ENCODE measurements around the gene TMPO.
"Not testable (repeated sequence)": the region's sequence is repeated elsewhere in the genome, so short reads cannot be mapped to it uniquely, and the experiment has no call there.

Gene TMPO, protein sequence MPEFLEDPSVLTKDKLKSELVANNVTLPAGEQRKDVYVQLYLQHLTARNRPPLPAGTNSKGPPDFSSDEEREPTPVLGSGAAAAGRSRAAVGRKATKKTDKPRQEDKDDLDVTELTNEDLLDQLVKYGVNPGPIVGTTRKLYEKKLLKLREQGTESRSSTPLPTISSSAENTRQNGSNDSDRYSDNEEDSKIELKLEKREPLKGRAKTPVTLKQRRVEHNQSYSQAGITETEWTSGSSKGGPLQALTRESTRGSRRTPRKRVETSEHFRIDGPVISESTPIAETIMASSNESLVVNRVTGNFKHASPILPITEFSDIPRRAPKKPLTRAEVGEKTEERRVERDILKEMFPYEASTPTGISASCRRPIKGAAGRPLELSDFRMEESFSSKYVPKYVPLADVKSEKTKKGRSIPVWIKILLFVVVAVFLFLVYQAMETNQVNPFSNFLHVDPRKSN

DNA sequence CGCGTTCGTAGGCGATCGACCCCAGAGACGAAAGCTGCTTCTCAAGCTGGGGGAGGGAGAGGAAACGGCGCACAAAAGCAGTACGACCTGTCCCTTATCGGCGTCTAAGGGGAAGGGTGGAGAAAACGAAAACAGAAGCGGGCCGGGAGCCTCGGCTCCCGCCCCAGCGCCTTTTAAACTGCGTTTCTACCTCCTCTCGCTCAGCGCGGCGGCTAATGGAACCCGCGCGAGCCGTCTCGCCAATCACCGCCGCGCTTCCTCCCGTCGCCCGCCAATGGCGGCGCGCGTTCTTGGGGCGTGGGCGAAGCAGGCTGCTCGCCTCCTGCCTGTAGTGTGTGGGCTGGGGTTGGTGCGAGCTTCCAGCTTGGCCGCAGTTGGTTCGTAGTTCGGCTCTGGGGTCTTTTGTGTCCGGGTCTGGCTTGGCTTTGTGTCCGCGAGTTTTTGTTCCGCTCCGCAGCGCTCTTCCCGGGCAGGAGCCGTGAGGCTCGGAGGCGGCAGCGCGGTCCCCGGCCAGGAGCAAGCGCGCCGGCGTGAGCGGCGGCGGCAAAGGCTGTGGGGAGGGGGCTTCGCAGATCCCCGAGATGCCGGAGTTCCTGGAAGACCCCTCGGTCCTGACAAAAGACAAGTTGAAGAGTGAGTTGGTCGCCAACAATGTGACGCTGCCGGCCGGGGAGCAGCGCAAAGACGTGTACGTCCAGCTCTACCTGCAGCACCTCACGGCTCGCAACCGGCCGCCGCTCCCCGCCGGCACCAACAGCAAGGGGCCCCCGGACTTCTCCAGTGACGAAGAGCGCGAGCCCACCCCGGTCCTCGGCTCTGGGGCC lies at the start of gene TMPO:
Gene TMPO, plus strand, starts transcription at position 304 of the 824 bp plus-strand sequence. Its CDS starts 278 bp downstream, at position 582.
- DNase-seq (ENCODE audit: low spot score) = peak; percentile 96

DNA sequence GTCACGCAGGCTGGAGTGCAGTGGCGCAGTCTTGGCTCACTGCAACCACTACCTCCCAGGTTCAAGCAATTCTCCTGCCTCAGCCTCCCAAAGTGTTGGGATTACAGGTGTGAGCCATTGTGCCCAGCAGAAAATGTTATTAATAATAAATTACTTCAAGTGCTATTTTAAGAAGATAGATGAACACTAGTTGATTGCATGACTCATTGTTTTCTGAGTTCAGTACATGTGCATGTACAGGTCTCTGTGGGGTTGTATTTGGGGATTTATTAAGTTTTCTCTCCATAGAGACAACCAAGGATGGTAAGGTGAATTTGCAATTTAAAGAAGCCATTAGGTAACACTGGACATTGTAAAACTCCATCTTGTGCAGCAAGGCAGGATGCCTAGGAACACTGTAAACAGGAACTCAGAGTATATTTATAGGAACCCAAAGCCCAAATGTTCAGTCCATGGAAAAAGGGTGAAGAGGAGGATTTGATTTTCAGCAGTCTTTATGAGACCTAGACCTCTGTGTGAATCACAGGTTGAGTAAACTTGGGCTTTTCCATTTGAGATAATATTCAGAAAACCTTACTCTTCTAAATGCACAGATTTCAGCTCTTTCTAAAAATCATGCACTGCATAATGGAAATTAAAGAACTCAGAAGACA lies 49.3 kb upstream of the TMPO start:
- no peak for DNase-seq (ENCODE audit: low spot score)

DNA sequence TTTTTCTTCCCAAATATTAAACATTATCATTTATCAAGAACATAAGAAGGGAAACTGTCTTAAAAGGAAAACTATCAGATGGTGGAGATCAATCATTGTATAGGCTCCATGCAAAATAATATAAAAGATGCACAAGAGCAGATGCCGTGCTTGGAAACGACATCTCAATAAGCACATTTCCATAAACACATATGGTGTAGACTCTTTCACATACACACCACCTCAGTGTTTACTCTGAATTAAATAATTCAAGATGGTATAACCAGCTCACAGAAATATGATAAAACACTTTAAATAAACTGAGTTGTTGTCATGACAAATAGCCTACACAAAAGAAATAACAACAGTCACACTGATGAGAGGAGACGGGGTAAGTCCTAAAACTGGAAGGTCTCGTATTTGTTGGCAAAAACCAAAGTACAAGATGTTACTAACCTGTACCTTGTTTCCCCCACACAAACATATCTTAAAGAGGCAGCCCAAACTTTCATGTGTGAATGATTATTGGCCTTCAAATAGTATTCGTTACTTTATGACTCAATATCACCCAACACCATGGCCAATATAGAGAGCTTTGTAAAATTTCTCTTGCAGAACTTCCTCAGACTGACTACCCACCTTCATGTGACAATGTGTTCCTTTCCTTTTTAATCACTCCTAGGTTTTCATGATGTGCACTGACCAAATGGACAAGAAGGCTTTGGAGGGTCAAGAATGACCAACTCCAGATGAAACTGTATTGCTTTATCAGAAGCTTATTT lies 48.6 kb upstream of the TMPO start:
- no peak for DNase-seq (ENCODE audit: low spot score)

DNA sequence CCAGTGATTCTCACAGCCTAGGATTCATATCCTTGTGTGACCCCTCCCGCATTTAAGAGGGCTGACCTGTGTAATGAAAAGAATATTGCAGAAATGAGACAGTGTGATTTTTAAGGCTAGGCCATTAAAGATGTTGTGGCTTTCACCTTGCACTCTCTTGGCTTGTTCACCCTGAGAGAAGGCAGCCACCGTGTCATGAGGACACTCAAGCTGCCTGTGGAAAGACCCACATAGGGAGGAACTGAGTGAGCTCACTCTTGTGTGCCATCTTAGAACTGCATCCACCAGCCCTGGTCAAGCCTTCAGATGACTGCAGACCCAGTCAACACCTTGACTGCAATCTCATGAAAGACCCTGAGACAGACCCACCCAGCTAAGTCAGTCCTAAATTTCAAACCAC lies 46.3 kb upstream of the TMPO start:
- DNase-seq (ENCODE audit: low spot score) = no peak

DNA sequence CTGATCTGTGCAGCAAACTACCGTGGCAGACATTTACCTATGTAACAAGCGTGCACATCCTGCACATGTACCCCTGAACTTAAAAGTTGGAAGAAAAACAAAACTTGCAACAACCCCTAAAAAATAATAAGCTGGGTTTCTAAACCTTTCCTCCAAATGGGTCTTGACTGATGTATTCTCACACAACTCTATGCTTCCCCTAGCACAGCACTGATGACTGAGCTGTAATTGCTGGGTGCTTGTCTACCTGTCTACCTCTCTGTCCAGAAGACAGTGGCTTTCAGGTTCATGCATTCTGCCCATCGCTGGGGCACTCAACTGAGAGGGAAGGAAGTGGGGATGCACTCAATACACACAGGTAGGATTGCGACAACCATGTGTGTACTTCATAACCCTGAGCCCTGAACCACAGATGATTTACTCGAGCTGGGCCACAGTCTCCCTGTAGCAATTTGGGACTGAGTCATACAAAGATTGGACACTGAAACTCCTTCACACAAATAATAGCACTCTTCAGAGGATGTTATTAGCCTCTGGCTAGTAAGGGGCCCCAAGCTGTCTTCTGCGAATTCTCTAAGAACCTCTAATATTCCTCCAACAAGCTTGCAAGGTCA lies 44.8 kb upstream of the TMPO start:
- DNase-seq (ENCODE audit: low spot score) = no peak

DNA sequence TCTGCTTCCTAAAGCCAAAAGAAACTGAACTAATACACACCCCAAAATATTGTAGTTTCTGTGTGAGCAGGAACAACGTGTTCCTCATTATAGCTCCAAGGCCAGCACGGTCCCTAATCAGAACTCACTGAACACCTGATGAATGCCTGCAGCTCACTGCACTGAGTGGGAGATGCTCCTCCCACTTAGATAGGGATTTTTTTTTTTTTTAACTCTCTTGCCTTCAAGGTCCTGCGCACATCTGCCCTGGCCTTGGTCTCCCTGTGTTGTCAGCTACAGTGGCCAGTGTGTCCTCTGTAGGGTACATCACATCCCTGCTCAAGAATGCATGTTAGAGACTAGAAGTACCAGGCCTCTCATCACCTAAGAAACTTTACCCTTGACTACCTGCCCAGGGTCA lies 44.3 kb upstream of the TMPO start:
- DNase-seq (ENCODE audit: low spot score) = no peak

DNA sequence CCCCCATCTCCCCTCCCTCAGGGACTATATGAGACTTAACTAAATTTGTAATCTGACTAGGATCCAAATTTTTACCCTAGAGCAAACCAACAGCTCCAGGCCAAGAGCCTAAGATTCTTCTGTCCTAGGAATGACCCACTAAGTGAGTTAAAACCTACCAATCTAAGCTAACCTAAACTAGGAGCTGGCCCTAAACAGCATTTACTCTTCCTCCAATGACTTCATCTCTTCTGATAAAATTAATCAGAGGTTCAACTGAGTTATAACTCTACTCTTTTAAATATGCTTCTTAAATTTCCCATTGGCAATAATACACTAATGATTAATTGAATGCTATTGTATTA lies 39.9 kb upstream of the TMPO start:
- no peak for DNase-seq (ENCODE audit: low spot score)

DNA sequence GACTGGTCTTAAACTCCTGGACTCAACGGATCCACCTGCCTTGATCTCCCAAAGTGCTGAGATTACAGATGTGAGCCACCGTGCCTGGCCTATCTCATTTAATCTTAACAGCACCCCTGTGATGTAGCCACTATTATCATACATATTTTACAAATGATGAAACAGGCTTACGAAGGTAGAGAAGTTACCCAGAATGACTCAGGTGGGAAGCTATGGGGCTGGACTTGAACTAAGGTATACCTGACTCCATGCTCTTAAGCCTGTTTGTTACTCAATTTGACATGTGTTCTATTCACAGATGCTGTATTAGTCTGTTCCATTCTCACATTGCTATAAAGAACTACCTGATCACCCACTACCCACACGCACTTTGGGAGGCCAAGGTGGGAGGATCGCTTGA lies 36.8 kb upstream of the TMPO start:
- no peak for DNase-seq (ENCODE audit: low spot score)

DNA sequence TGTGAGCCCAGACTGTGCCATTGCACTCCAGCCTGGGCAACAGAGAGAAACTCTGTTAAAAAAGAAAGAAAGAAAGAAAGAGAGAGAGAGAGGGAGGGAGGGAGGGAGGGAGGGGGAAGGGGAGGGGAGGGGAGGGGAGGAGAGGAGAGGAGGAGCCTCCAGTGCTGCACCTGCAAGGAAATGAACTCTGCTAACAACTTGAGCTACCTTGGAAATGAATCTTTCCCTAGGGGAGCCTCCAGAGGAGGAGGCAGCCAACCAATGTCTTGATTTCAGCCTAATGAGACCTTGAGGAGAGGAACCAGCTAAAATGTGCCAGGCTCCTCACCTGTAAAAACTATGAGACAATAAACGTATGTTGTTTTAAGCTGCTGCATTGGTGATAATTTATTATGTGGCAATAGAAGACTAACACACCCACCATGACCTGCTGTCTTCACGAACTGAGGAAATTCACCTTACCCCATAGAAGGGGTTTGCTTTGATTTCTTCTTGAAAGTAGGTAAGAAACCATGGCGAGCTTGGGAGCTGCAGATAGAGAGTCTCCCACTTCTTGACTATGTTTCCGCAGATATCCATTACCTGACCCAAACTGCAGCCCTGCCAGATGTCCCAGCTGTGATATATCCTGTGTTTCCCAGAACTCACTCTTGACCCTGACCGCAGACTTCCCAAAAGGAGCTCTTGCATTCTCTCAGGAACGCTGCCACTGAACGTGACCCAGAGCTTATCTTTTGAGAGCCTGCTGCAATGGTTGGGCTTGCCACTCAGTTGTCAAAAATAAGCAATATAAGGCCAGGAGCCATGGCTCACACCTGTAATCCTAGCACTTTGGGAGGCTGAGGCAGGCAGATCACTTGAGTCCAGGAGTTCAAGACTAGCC lies 31.5 kb upstream of the TMPO start:
- no peak for DNase-seq (ENCODE audit: low spot score)

DNA sequence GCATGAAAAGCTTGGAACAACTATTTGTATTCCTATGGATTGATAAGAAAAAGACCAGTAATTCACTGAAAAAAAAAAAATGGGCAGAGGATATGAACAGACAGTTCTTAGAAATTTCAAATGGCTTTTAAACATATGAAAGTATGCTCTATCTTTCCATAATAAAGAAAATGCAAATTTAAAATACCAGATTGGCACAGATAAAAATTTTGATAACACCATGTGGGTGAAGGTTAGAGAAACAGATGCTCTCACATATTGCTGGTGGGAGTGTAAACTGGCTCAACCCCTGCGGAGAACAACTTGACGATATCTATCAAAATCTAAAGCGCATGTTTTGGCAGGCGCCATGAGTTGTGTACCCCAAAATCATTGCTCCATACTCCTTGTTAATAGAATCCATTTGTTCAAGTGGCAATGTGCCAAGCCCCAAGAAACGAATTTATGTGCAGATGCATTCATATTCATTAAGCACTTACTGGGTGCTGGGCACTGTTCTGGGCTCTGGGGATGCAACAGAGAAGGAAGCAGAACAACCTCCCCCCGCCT lies 29.5 kb upstream of the TMPO start:
- DNase-seq (ENCODE audit: low spot score) = no peak

DNA sequence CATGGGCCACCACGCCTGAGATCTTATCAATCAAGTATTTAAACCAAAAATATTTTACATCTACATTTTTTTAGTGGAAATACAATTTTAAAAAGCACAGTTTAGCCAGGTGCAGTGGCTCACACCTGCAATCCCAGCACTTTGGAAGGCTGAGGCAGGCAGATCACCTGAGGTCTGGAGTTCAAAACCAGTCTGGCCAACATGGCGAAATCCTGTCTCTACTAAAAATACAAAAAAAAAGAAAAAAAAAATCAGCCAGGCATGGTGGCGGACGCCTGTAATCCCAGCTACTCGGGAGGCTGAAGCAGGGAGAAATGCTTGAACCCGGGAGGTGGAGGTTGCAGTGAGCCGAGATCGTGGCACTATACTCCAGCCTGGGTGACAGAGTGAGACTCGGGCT lies 27.0 kb upstream of the TMPO start:
- DNase-seq (ENCODE audit: low spot score) = not testable (repeated sequence)

DNA sequence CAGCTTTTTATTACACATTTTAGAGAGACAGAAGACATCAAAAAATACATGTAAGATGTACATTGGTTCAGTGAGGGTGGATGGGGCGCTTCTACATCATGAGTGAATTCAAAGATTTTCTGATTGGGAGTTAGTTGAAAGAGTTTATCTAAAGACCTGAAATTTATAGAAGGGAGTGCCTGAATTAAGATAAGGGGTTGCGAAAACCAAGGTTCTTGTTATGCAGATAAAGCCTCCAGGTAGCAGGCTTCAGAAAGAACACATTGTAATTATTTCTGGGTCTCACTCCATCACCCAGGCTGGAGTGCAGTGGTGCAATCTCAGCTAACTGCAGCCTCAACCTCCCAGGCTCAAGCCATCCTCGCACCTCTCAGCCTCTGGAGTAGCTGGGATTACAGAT lies 26.2 kb upstream of the TMPO start:
- no peak for DNase-seq (ENCODE audit: low spot score)

DNA sequence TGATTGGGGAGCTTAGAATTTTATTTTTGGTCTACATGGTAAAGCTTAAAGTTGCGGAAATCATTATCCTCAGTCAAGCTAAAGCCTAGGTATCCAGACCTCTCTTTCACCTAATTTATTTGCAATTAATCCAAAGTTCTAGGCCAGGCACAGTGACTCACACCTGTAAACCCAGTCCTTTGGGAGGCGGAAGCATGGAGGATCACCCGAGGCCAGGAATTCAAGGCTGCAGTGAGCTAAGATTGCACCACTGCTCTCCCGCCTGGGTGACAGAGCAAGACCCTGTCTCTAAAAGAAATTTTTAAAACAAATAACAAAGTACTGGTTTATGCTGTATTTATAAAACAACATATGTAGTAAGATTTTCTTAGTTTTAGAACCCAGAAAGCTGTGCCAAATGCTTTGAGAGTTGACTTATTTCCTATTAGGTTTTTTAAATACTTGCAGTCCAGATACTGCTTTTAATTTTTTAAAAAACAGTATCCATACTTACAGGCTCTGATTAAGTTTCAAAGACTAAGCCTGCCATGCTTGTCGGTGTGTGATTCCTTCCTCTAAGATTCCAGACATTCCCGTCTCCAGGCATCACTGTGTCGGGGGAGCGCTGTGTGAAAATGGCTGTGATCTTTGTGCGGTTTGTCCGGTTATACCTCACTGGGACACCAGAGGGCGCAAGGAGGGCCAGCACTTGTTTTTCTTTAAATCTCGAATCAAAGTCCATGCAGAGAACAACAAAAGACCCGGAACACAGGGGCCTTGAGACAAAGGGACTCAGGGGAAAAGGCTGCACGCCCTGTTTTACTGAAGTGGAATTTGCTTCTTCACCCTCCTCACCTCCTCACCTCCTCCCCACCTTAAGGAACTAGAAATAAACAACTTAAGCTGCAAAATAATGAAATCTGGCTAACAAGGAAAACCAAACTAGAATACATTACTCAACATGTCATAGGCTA lies 24.6 kb upstream of the TMPO start:
- DNase-seq (ENCODE audit: low spot score) = peak; percentile 90

DNA sequence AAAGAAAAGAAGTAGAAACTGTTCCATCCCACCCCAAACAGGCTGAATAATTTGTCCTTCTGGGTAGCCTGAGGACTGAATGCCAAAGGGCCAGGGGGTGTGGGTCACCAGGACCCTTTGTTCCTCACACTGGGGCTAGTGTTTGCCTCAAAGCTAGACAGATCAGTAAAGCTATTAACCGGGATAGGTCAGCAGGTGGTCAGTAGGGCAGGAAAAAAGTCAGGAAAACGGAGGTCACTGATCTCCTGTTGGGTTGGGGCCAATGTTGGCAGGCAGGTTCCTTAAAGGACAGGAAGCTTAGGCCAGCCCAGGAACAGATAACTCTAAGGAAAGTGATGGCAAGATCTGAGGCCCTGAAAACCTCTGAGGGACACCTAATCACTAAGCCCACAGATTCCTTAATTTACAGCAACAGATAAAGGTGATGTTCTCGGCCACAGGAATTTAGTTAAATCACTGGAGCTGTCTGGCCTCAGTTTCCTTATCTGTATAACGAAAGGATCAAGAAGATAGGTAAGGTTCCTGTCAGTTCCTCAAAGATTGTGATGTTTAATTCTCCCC lies 22.7 kb upstream of the TMPO start:
- DNase-seq (ENCODE audit: low spot score) = no peak

DNA sequence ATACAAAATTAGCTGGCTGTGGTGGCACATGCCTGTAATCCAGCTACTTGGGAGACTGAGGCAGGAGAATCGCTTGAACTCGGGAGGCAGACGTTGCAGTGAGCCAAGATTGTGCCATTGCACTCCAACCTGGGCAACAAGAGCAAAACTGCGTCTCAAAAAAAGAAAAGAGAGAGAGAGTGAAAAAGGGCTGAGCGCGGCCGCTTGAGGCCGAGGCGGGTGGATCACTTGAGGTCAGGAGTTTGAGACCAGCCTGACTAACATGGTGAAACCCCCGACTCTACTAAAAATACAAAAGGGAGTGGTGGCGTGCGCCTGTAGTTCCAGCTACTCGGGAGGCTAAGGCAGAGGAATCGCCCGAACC lies 14.1 kb upstream of the TMPO start:
- DNase-seq (ENCODE audit: low spot score) = not testable (repeated sequence)

DNA sequence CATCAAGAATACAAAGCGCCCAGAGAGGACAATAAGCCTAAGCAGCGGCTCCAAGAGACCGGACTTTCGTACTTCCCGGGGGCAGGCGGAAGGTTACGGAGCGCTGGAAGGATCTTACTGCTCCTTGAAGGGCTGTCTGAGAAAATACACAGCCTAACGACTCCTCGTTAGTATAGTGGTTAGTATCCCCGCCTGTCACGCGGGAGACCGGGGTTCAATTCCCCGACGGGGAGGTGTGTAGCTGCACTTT lies 12.1 kb upstream of the TMPO start:
- peak; percentile 95 for DNase-seq (ENCODE audit: low spot score)

DNA sequence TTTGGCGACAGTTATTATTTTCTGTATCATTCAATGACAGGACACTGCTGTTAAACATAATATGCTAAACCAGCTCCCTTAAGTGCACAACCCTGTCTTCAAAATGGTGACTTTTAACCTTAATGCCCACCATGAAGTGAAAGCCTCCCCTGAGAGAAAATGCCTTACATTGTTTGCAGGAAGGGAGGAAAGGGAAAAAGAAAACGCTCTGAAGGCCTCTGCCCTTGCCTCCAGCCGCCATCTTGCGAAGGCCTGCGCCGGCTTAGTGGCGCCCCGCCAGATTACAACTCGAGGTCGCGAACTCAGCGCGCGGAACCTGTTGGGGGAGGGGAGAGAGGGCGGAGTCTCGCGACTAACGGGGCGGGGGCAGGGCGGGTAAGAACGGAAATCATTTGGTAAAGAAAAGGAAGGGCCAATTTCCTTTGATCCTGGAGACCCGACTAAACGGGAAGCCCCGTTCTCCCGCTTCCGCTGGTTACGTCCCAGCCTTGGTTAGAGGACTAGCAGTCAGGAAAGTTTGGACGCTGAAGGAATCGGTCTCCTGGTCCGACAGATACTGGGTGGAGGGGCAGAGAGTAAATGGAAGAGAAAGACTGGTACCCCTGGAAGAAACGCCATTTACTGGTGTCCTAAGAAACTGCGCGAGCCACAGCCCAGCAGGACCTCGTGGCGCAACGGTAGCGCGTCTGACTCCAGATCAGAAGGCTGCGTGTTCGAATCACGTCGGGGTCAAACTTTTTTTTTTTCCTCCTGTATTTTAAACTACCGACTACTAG lies 11.6 kb upstream of the TMPO start:
- DNase-seq (ENCODE audit: low spot score) = peak; percentile 95

DNA sequence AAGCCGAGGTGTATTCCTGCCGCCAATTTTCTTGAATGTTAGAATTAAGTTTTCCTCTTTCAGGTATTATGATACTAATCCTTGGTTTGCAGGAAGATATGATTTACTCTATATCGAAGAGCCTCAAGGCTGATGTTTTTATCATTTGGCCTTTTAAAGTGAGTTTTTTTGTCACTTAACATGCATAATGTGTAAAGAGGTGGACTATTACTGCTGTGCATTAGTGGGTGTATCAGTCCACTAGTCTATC lies 11.1 kb upstream of the TMPO start:
- DNase-seq (ENCODE audit: low spot score) = no peak

DNA sequence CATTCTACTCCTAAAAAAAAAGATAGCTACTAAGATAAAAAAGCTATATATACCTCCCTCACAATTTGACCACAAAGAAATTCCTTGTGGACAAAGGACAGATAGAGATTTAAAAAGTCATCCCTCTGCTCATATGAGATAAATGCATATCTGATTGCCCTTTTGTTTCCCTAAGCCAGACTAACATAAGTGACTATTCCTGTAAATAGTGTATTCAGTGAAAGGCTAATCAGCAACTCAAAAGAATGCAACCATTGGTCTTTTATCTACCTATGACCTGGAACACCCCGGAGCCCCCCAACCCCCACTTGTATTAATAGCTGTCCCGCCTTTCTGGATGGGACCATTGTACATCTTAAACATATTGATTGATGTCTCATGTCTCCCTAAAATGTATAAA lies 6.3 kb upstream of the TMPO start:
- no peak for DNase-seq (ENCODE audit: low spot score)

Data from NAMALWA (cell line).